GM18507 (cell line): ENCODE measurements around the gene PIF1.
"Not testable (repeated sequence)": the region's sequence is repeated elsewhere in the genome, so short reads cannot be mapped to it uniquely, and the experiment has no call there.

Experiments
- DNase-seq: peaks from one replicate; pipeline ENCODE4 v3.0.0; 2011; ENCODE audit warnings: low read depth; ENCODE audit not compliant: insufficient read length; ENCODE audit errors: extremely low spot score
- FAIRE-seq: peaks from 2 replicates; lab custom pipeline; 2011; peaks lifted over from hg19 to GRCh38; lab: Jason Lieb, UNC

The PIF1 gene

DNA sequence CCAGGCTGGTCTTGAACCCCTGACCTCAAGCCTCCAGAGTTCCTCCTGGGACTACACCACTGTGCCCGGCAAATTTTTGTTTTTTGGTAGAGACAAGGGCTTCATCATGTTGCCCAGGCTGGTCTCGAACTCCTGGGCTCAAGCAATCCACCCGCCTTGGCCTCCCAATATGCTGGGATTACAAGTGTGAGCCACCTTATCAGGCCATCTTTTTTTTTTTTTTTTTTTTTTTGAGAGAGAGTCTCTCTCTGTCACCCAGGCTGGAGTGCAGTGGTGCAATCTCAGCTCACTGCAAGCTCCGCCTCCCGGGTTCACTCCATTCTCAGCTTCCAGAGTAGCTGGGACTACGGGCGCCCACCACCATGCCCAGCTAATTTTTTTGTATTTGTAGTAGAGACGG lies 11.2 kb downstream of the PIF1 start:
- DNase-seq, FAIRE-seq: not testable (repeated sequence)

DNA sequence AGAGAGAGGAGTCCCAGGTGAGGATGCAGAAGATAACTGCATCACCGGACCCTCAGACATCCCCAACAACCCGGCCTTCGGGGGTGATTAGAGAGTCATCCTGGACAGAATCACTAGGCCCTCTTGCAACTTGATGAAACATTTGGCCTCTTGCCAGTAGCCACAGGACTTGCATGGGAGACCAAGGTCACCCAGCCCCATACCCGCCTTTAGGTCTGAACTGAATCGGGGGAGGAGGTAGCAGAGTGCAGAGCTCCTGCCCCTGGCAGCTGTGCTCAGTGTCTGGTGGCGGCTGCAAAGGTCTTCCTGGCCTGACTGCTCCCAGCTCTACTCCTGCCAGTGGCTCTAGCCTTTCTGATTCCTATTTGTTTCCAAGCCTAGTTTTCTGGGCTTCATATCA lies 12.4 kb downstream of the PIF1 start:
- peak; percentile 87 for FAIRE-seq
- no peak for DNase-seq

DNA sequence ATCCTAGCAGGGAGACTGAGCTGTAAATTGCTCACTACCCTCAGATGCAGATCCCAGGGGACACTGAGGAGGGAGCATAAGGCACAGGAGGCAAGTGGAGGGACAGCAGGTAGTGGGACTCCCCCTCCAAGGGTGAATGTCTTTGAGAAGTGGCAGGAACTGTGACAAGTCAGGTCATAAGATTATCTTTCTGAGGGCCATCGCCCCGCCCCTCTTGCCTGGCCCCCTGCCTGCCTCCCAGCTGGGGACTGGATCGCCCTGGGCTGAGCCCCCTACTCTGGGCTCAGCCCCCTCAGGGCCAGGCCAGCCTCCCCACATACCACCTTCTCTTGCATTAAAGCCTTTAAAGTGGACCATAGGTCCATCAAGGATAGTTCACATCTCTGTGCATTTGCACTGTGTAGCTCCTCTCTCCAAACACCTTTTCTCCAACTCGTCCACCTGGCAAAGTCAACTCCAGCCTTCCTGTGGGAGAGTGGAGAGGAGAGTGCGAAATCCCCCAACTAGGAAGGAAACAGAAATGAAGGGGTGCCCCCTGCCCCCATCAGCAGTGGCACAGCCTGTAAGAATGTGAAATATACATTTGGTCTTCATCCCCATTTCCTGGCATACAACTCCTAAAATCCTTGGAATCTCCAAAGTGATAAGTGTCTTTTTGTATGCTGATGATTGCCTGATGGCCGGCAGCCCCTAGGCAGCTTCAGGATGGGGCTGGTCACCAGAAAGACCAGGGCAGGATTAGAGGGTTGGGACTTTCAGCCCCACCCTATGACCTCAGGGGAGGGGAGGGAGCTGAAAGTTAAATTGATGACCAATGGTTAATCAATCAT lies 14.7 kb downstream of the PIF1 start:
- DNase-seq = no peak
- FAIRE-seq = no peak

DNA sequence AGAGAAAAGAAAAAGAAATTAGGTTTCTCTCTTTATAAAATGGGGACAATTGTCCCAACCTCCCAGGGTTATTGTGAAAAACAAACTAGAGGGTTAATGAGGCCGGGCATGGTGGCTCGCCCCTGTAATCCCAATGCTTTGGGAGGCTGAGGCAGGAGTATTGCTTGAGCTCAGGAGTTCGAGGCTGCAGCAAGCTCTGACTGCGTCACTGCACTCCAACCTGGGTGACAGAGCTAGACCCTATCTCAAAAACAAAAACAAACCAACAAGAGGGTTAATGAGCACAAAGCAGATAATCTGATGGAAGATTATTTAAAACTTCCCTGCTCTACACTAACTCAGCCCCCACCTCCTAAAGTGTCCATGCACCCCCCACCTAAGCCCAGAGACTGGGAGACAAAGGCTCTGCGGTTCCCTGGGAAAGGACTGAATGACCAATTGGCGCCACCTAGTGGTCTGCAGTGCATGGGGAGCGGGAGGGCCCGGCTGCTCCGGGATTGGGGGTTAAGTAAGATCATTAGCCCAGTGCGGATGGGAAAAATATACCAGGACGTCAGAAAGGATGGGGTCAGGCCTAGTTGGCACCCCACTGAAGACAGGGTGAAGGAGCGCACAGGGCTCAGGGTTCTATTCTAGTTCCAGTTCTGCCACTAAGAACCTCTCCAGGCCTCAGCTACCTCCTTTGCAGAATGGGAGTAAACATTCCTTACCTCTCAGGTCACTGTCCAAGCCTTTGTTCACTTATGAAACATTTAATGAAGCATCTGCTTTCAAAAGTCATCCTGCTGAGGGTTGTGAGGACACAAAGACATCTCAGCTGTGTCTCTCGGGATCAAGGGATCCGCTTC lies 15.6 kb downstream of the PIF1 start:
- DNase-seq (peak; percentile 62), FAIRE-seq (peak; percentile 83)

DNA sequence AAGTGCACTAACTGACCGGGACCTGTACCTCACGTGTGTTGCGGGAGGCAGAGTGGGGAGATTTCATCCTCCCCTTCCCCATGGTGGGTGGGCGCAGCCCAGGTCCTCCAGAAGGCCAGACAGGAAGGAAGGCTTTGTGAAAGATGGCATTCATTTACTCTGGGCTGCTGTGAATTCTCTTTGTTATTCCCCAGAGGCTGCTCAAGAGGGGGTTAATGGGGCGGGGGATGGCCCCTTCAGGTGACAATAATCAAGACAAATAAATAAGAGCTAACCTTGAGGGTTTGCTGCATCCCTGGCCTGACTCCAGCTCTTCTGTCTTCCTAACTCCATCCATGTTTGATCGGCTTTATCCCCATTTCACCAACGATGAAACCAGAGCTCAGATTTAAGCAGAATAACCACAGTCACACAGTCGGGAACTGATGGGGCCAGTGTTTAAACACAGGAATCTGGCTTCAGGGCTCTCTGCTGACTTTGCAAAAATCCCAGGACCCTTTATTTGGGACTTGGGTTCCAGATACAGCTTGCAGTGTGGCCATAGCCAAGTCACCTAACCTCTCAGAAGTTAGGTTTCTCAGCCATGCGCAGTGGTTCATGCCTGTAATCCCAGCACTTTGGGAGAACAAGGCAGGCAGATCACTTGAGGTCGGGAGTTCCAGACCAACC lies 16.5 kb downstream of the PIF1 start:
- no peak for DNase-seq
- no peak for FAIRE-seq

DNA sequence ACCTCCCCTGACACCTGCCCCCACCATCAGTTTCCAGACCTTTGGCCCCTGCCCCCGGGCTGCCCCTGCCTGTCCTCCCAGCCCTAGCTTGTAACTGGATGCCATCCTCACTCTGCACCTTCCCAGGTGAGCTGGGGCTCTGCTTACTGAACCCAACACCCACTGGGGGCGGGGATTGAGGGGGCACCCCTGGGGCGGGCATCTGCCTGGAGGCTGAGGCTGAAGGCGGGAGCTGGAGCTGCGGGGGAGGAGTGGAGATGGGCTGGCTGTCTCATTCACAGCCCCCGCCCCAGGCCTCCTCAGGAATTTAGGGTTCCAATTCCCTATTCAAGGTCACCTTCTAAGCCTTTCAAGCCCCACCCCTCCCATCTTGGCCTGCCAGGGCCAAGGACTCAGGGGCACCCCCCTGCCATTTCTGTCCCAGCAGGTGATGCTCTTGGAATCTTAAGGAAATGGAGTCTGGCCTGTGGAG lies 17.7 kb downstream of the PIF1 start:
- no peak for DNase-seq
- FAIRE-seq = no peak

DNA sequence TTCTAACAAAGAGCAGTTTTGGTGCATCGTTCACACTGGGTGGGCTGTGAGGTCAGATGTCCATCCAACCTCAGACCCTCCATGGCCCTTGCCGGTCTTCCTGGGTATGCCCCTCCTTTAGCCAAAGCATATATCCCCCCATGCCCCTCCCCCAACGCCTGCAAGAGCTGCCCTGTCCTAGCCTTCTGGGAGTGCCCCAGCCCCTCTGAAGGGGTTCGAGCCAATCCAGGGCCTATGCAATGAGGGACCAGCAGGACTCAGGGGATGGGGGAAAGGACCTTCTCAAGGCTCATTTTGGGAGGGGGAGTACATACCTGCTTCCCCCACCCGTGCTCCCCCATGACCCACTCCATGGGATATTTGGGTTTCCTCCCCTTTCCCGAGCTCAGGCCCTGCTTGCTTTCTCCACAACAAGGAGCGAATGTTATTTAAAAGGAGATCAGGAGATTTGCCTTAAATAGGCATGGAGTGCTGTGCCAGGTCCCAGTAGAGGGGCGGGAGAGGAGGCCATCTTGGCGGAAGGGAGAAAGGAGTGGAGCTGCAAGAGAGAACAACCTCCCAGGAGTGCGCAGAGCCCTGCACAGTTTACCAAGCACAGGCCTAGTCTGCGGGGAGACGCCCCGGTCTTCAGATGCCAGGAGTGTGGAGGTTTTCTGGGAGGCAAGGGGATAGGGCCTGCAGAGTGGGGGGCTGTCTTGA lies 18.2 kb downstream of the PIF1 start:
- DNase-seq (no peak), FAIRE-seq (no peak)

DNA sequence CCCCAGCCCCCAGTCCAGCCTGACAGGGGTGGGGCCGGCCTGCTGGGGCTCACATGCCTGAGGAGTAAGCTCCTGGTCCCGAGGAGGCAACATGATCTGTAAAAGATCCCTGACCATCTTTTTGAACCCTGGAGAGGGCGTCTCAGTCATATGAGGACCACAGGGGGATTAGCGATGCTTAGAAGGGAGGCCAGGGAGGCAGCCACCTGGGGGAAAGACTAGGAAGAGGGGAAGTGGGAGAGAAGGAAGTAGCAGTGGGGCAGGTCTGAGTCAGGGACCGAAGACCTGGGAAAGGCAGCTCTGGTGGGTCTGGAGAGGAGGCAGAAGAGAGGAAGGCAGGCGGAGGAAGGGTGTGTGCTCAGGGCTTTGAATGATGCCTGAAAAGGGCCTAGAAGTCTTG lies 18.9 kb downstream of the PIF1 start:
- no peak for FAIRE-seq
- DNase-seq = no peak

DNA sequence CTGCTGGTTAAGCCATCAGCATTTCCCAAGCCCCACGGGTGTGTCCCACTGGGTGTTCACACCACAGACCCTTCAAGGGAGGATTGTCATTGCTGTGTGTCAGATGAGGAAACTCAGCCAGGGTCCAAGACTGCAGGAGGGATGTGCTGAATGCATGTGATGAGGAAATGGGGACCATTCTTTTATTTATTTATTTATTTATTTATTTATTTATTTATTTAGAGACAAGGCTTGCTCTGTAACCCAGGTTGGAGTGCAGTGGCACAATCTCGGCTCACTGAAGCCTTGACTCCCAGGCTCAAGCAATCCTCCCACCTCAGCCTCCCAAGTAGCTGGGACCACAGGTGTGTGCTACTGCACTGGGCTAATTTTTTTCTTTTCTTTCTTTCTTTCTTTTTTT lies 20.8 kb downstream of the PIF1 start:
- FAIRE-seq (no peak), DNase-seq (no peak)

DNA sequence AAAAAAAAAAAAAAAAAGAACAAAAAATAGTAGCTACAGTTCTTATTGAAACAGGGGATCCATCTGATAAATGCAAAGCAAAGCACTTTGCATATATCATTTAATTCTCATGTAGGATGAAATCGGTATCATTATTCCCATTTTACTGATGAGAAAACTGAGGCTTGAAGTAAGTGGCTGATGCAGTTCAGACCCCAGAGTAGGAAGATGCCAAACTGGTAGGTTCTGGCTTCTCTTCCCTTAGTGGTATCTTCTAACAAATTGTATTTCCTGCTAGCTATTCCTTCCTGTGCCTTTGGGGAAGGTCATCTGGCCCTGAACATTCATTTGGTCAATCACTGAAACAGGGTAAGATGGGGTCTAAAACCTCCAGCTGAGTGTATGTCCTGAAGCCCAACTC lies 21.9 kb downstream of the PIF1 start:
- FAIRE-seq (no peak), DNase-seq (no peak)

DNA sequence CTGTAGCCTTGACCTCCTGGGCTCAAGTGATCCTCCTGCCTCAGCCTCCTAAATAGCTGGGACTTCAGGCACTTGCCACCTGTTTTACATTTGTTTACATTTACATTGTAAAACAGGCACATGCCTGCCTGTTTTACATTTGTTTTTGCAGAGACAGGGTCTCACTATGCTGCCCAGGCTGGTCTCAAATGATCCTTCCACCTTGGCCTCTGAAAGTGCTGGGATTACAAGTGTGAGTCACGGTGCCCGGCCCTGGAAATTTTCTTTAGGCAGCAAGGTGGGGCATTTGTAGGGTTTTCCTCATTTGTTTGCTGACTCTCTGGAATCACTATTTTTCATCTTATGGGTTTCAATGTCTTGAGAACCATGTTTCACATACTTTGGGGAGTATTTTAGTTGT lies 25.0 kb downstream of the PIF1 start:
- DNase-seq (no peak), FAIRE-seq (no peak)

DNA sequence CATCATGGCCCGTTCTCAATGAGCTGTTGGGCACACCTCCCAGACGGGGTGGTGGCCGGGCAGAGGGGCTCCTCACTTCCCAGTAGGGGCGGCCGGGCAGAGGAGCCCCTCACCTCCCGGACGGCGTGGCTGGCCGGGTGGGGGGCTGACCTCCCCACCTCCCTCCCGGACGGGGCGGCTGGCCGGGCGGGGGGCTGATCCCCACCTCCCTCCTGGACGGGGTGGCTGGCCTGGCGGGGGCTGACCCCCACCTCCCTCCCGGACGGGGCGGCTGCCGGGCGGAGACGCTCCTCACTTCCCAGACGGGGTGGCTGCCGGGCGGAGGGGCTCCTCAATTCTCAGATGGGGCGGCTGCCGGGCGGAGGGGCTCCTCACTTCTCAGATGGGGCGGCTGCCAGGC lies 26.5 kb downstream of the PIF1 start:
- not testable (repeated sequence) for DNase-seq, FAIRE-seq

DNA sequence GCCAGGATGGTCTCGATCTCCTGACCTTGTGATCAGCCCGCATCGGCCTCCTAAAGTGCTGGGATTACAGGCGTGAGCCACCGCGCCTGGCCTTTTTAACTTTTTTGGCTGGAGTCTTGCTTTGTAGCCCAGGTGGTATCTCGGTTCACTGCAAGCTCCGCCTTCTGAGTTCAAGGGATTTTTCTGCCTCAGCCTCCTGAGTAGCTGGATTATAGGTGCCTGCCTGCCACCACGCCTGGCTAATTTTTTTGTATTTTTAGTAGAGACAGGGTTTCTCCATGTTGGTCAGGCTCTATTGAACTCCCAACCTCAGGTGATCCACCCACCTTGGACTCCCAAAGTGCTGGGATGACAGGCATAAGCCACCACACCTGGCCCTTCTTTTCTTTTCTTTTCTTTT lies 29.5 kb downstream of the PIF1 start:
- FAIRE-seq = not testable (repeated sequence)

DNA sequence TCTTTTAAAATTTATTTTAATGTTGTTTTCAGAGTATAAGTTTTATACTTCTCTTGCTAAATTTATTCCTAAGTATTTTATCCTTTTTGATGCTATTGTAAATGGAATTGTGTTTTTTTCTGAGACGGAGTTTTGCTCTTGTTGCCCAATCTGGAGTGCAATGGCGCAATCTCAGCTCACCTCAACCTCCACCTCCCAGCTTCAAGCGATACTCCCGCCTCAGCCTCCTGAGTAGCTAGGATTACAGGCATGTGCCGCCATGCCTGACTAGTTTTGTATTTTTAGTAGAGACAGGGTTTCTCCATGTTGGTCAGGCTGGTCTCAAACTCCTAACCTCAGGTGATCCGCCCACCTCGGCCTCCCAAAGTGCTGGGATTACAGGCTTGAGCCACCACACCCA lies 30.1 kb downstream of the PIF1 start:
- not testable (repeated sequence) for FAIRE-seq, DNase-seq

More for the DNA sequence above, 29.5 kb downstream of the PIF1 start:
- DNase-seq = not testable (repeated sequence)

DNA sequence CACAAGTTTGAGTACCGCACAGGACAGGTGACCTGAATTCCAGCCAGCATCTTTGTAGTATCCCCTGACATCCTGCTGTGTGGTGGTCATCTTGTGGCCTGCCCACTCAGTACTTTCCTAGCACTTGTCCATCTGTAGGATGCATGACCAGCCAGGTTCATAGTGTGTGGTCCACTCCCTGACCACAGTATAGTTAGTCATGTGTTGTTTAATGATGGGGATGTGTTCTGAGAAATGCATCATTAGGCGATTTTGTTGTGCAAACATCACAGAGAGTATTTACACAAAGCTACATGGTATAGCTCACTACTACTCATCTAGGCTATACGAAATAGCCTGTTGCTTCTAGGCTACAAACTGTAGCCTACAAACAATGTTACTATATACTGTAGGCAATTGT lies 33.2 kb downstream of the PIF1 start:
- FAIRE-seq (no peak), DNase-seq (no peak)

DNA sequence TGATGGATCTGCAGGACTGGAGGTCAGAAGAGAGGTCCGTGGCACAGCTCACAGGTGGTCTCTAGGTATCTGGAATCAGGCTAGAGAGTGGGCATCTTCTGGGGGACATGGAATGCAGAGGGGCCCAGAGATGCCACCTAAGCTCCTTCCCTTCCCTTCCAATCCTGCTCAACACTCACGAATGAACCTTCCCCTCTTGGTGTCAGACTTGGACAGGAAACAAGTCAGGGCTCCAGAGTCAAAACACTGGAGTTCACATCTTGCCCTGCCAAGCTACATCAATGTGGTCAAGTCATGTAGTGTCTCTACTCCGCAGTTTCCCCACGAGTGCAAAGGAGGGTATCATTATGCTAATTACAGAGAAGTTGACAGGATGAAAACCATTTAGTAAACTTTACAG lies 34.0 kb downstream of the PIF1 start:
- FAIRE-seq = no peak
- no peak for DNase-seq

DNA sequence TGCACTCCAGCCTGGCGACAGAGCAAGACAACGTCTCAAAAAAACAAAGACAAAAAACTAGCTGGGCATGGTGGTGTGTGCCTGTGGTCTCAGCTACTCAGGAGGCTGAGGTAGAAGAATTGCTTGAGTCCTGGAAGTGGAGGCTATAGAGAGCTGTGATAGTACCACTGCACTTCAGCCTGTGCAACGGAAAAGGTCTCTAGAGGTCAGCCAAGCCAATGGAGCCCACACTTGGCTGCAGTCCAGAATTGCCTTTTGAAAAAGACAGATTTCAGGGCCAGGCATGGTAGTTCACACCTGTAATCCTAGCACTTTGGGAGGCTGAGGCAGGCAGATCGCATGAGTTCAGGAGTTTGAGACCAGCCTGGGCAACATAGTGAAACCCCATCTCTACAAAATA lies 41.7 kb downstream of the PIF1 start:
- DNase-seq (no peak), FAIRE-seq (no peak)

DNA sequence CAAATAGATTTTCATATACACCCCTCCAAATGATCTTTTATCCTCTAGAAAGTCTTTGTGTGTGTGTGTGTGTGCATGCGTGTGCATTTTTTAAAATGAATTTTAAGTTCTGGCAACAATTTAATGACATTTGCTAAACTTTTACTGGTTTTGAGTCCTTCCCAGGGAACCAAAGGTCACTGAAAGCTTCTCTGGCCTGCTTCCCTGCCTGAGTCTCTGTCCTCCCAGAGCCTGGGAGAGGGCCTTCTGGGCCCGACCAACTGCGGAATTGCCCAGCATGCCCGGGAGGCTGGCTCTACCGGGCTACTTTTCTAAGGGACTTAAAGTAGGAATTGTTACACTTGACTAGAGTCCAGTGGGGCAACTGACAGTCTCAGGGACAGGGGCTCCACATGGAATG lies 42.7 kb downstream of the PIF1 start:
- no peak for DNase-seq
- FAIRE-seq = no peak

DNA sequence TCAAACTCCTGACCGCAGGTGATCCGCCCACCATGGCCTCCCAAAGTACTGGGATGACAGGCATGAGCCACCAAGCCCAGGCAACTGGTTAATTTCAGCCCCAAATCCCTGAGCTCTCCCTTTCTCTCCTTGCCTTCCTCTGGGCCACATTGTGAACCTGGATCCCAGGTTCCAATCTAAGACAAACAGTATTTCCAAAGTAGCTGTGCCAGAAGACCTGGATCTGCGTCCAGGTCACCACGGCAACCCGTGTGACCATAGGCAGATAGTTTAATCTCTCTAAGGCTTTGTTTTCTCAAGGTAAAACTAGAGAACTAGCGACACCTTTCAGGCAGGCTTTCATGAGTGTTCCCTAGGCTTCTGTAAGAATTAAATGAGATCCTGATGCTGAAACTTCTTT lies 44.1 kb downstream of the PIF1 start:
- FAIRE-seq = no peak
- DNase-seq = no peak
